ENCODE data around the gene RBSN. TPM values are rescaled to one million over a fixed set of nuclear protein-coding genes. Genes with fewer than 3 reads are reported as not detected.

The RBSN gene
- total and polyA plus RNA-seq, 12 donors: 5.7 to 33.9 (median 23.9) TPM

DNA sequence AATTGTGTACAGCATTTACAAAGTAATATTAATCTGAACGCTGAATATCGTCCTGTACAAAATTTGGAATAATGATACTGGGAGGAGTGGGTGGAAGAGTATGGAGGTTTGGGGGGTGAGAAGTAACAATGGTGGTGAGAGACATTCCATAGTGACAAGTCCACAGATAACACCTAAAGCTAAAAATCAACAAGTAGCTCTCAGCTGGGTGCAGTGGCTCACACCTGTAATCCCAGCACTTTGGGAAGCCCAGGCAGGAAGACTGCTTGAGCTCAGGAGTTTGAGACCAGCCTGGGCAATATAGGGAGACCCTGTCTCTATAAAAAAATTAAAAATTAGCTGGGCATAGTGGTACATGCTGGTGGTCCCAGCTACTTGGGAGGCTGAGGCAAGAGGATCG is 38.9 kb downstream of the RBSN start:
- no peak for DNase-seq
- 87 to 96% (median 94%) methylated on average over 3 of the region's 3 CpGs for WGBS, 4 donors
- H3K4me3 ChIP-seq: no peak overlapping the region
- no peaks in the 10 kb centered on the region for H3K27me3 ChIP-seq
- peaks cover 6 to 14% of the 10 kb centered on the region in 2 donors for H3K4me1 ChIP-seq (replicated peaks in 1 of 2)
- no peak overlapping the region for H3K27ac ChIP-seq
- intact Hi-C loops (cut with DNase I): no loop called here
- H3K36me3 ChIP-seq (replicated peaks in 1 of 2): peaks cover 0 to 19% of the 10 kb centered on the region in 2 donors
- no peaks in the 10 kb centered on the region for H3K9me3 ChIP-seq (replicated peaks in 1 of 3)
- no peak for TF ChIP-seq POLR2A (IDR thresholded peaks at IDR 0.05)
- TF ChIP-seq, protein P1, sequence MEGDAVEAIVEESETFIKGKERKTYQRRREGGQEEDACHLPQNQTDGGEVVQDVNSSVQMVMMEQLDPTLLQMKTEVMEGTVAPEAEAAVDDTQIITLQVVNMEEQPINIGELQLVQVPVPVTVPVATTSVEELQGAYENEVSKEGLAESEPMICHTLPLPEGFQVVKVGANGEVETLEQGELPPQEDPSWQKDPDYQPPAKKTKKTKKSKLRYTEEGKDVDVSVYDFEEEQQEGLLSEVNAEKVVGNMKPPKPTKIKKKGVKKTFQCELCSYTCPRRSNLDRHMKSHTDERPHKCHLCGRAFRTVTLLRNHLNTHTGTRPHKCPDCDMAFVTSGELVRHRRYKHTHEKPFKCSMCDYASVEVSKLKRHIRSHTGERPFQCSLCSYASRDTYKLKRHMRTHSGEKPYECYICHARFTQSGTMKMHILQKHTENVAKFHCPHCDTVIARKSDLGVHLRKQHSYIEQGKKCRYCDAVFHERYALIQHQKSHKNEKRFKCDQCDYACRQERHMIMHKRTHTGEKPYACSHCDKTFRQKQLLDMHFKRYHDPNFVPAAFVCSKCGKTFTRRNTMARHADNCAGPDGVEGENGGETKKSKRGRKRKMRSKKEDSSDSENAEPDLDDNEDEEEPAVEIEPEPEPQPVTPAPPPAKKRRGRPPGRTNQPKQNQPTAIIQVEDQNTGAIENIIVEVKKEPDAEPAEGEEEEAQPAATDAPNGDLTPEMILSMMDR (IDR thresholded peaks at IDR 0.05): no peak

GRCh38 chr3:15056676-15057404 is 42.1 kb downstream of the RBSN start:
- H3K36me3 ChIP-seq (replicated peaks in 1 of 2): peaks cover 0 to 25% of the 10 kb centered on the region in 2 donors
- no peak overlapping the region for H3K27ac ChIP-seq
- H3K9me3 ChIP-seq (replicated peaks in 1 of 3): no peaks in the 10 kb centered on the region
- H3K4me3 ChIP-seq: no peak overlapping the region
- no peaks in the 10 kb centered on the region for H3K27me3 ChIP-seq
- no peak for DNase-seq
- TF ChIP-seq, protein P1 (IDR thresholded peaks at IDR 0.05): no peak
- TF ChIP-seq POLR2A (IDR thresholded peaks at IDR 0.05): no peak
- intact Hi-C loops (cut with DNase I): loop anchor here in 1 of 2 donors (10.0 kb wide), 1 partner anchor 132 kb away; no protein-coding TSS in a partner anchor
- no peaks in the 10 kb centered on the region for H3K4me1 ChIP-seq (replicated peaks in 1 of 2)
- WGBS, 4 donors: 84 to 91% (median 88%) methylated on average over 19 of the region's 19 CpGs

- Histone ChIP-seq H3K36me3 (replicated peaks in 1 of 2) (peaks cover 0 to 28% of the 10 kb centered on the region in 2 donors), H3K9me3 (replicated peaks in 1 of 3) (no peaks in the 10 kb centered on the region), H3K27me3 (no peaks in the 10 kb centered on the region), H3K4me1 (replicated peaks in 1 of 2) (no peaks in the 10 kb centered on the region), H3K27ac (no peak overlapping the region), H3K4me3 (no peak overlapping the region)
- 90 to 97% (median 96%) methylated on average over 8 of the region's 8 CpGs for WGBS, 4 donors
- intact Hi-C loops (cut with DNase I): loop anchor here in 1 of 2 donors (10.0 kb wide), 1 partner anchor 130 kb away; no protein-coding TSS in a partner anchor
- no peak for DNase-seq
- TF ChIP-seq, protein P1 (IDR thresholded peaks at IDR 0.05): no peak
- TF ChIP-seq POLR2A (IDR thresholded peaks at IDR 0.05): no peak
Measured at GRCh38 chr3:15055019-15055557, 43.9 kb downstream of the RBSN start.

GRCh38 chr3:15053541-15053940 is 45.4 kb downstream of the RBSN start:
- Histone ChIP-seq H3K27ac (no peak overlapping the region), H3K4me1 (replicated peaks in 1 of 2) (no peaks in the 10 kb centered on the region), H3K9me3 (replicated peaks in 1 of 3) (no peaks in the 10 kb centered on the region), H3K4me3 (no peak overlapping the region), H3K27me3 (no peaks in the 10 kb centered on the region), H3K36me3 (replicated peaks in 1 of 2) (peaks cover 0 to 36% of the 10 kb centered on the region in 2 donors)
- intact Hi-C loops (cut with DNase I): loop anchor here in 1 of 2 donors (10.0 kb wide), 1 partner anchor 129 kb away; no protein-coding TSS in a partner anchor
- TF ChIP-seq, protein P1 (IDR thresholded peaks at IDR 0.05): no peak
- no peak for TF ChIP-seq POLR2A (IDR thresholded peaks at IDR 0.05)
- 98 to 99% (median 98%) methylated on average over 4 of the region's 4 CpGs for WGBS, 4 donors
- DNase-seq: no peak

Data from adrenal gland (tissue), 12 donors.